B cell (primary cell): ENCODE measurements around the gene EYA4. TPM values are rescaled to one million over a fixed set of nuclear protein-coding genes. Genes with fewer than 3 reads are reported as not detected.

Experiments
- ATAC-seq: fragments of 200-7000 bp; cut with Tn5 transposase; one replicate; pipeline ENCODE4 v1.10.0; 2021; ENCODE audit warnings: low read depth, mild to moderate bottlenecking, moderate number of reproducible peaks, moderate library complexity
- CTCF ChIA-PET: fragments of 350-600 bp; sonication (Branson Sonifier 250); formaldehyde crosslinking; loops from one replicate; lab custom pipeline; 2021; ENCODE audit warnings: antibody characterized with exemption, inconsistent platforms; lab: Charles Lee
- POLR2A ChIA-PET: fragments of 350-600 bp; sonication (Branson Sonifier 250); formaldehyde crosslinking; loops from one replicate; lab custom pipeline; 2021; ENCODE audit warnings: antibody characterized with exemption; lab: Charles Lee
- DNase-seq: peaks from one replicate; pipeline ENCODE4 v3.0.0; 2013
- H2AFZ ChIP-seq: 2 replicates; pipeline ENCODE4 v1.6.1; 2012; ENCODE audit warnings: mild to moderate bottlenecking, low read depth, low read length; ENCODE audit not compliant: insufficient read depth, poor library complexity, severe bottlenecking
- H3K27ac ChIP-seq, 2 donors: 1 replicate in 1 of 2; 2 replicates in 1 of 2; pipeline ENCODE4 v1.5.1; 2012 to 2013; ENCODE audit warnings: low read length in 2 of 2, mild to moderate bottlenecking in 2 of 2, moderate library complexity in 1 of 2
- H3K27me3 ChIP-seq, 4 experiments: fragments of 200-600 bp in 1 of 4; sonication (generic) in 1 of 4; replicated peaks in 1 of 4; 1 replicate in 2 of 4; 2 replicates in 2 of 4; pipeline versions ENCODE4 v1.6.1 to v1.7.0; 2013 to 2016; ENCODE audit warnings: low read length in 3 of 4, mild to moderate bottlenecking in 2 of 4, mixed read lengths in 1 of 4, moderate library complexity in 1 of 4; ENCODE audit not compliant: insufficient read depth in 4 of 4, control insufficient read depth in 3 of 4; ENCODE audit errors: control extremely low read depth in 1 of 4
- H3K36me3 ChIP-seq, 2 experiments: replicated peaks in 1 of 2; 1 replicate in 1 of 2; 2 replicates in 1 of 2; pipeline versions ENCODE4 v1.6.1 to v1.7.1; 2013; ENCODE audit warnings: low read length in 1 of 2; ENCODE audit not compliant: insufficient read depth in 2 of 2, control insufficient read depth in 1 of 2; ENCODE audit errors: control extremely low read depth in 1 of 2, extremely low read depth in 1 of 2
- H3K4me1 ChIP-seq, 2 donors: fragments of 200-600 bp in 1 of 2; sonication (generic) in 1 of 2; 1 replicate in 1 of 2; 2 replicates in 1 of 2; pipeline versions ENCODE4 v1.5.1 to v1.6.1; 2013 to 2017; ENCODE audit warnings: low read length in 2 of 2; ENCODE audit not compliant: control insufficient read depth in 2 of 2, insufficient read depth in 2 of 2
- H3K4me2 ChIP-seq: replicated peaks from 2 replicates; pipeline ENCODE3; 2012; ENCODE audit warnings: mild to moderate bottlenecking, low read depth, low read length; ENCODE audit not compliant: poor library complexity, severe bottlenecking
- H3K4me3 ChIP-seq, 5 experiments: fragments of 200-600 bp in 1 of 5; sonication (generic) in 1 of 5; 1 replicate in 3 of 5; 2 replicates in 2 of 5; pipeline versions ENCODE4 v1.5.1 to v1.7.0; 2011 to 2016; ENCODE audit warnings: low read length in 4 of 5, mild to moderate bottlenecking in 4 of 5, low read depth in 2 of 5, control low read depth in 1 of 5, moderate library complexity in 1 of 5; ENCODE audit not compliant: insufficient read depth in 1 of 5; ENCODE audit errors: control extremely low read depth in 1 of 5, extremely low read depth in 1 of 5
- H3K79me2 ChIP-seq: fragments of 200-600 bp; sonication (generic); one replicate; pipeline ENCODE4 v1.6.0; 2016; ENCODE audit warnings: low read length; ENCODE audit not compliant: control insufficient read depth, insufficient read depth
- H3K9ac ChIP-seq: fragments of 200-600 bp; sonication (generic); 2 replicates; pipeline ENCODE4 v1.6.1; 2017; ENCODE audit warnings: mild to moderate bottlenecking, low read length, moderate library complexity
- H3K9me3 ChIP-seq, 3 donors: one replicate each; pipeline versions ENCODE4 v1.6.1 to v1.7.1; 2013; ENCODE audit warnings: low read length in 2 of 3; ENCODE audit not compliant: control insufficient read depth in 2 of 3, insufficient read depth in 1 of 3; ENCODE audit errors: control extremely low read depth in 1 of 3
- H4K20me1 ChIP-seq: 2 replicates; pipeline ENCODE4 v1.6.0; 2012; ENCODE audit warnings: mild to moderate bottlenecking, low read length; ENCODE audit not compliant: insufficient read depth, control insufficient read depth, poor library complexity, severe bottlenecking
- H3K27ac Mint-ChIP-seq: one replicate; pipeline ENCODE4 v1.8.0; 2021; ENCODE audit warnings: mixed read lengths
- H3K27me3 Mint-ChIP-seq: one replicate; pipeline ENCODE4 v1.8.0; 2021; ENCODE audit warnings: mixed read lengths
- H3K4me1 Mint-ChIP-seq: one replicate; pipeline ENCODE4 v1.8.0; 2021; ENCODE audit warnings: mixed read lengths
- H3K4me3 Mint-ChIP-seq: one replicate; pipeline ENCODE4 v1.8.0; 2021; ENCODE audit warnings: mixed read lengths
- H3K9me3 Mint-ChIP-seq: one replicate; pipeline ENCODE4 v1.8.0; 2022; ENCODE audit warnings: mixed read lengths; ENCODE audit not compliant: insufficient read depth
- EZH2 ChIP-seq: IDR thresholded peaks from 2 replicates; pipeline ENCODE4 v1.6.1; 2012; ENCODE audit warnings: borderline replicate concordance, low read depth, mild to moderate bottlenecking, moderate library complexity, low read length; ENCODE audit not compliant: insufficient read depth, poor library complexity, severe bottlenecking
- WGBS: methylation state at CpG from one replicate; pipeline ENCODE4 v1.1.5; 2013; ENCODE audit warnings: missing lambda C conversion rate; ENCODE audit not compliant: insufficient coverage; 5-methylcytosine and 5-hydroxymethylcytosine counted together
- intact Hi-C: fragments of 100-400 bp; cut with micrococcal nuclease; formaldehyde crosslinking; loops from one replicate; pipeline ENCODE4 v1.10.0; 2022
- polyA plus RNA-seq: library from polyadenylated mRNA; depleted of rRNA; stranded (reverse); fragments of >200 nt; gene quantifications from 2 replicates; pipeline ENCODE4 v1.2.3, GENCODE V29; 2012
- total RNA-seq, 2 donors: library from RNA; stranded (reverse); fragments of 120-200 nt in 1 of 2; gene quantifications; 1 replicate in 1 of 2; 2 replicates in 1 of 2; pipeline versions ENCODE4 v1.2.3 to v1.2.4, GENCODE V29; 2013 to 2022
- TF ChIP-seq, protein P1 (sequence below): fragments of 200-600 bp; IDR thresholded peaks from one replicate; pipeline ENCODE4 v1.8.0; 2022; ENCODE audit warnings: antibody characterized with exemption, mild to moderate bottlenecking

The EYA4 gene
- total and polyA plus RNA-seq, 2 donors (not counting 1 experiment from before 2014, with no cell fraction given): 0.49 TPM; not detected in 1

DNA sequence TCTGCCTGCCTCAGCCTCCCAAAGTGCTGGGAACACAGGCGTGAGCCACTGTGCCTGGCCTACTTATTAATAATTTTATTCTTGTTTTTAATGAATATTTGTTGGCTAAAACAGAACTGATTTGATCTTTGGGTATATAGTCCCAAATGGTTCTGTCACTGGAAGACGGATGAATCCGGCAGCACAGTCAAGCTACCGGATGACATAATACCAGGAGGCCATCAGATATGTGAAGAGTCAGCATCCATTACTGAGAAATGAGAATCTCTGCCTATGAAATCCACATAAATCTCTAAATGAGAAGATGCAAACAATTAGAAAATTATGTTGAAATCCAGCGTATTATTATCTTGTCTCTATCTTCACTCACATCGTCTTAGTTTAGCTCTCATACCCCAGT lies 263.0 kb downstream of the EYA4 start:
- Histone ChIP-seq H3K27me3 (peaks cover 0 to 5% (median 0%) of the 10 kb centered on the region in 4 experiments), H3K27ac (no peak overlapping the region), H3K9ac (no peak overlapping the region), H4K20me1 (no peaks in the 10 kb centered on the region), H3K4me2 (no peak overlapping the region), H3K79me2 (no peaks in the 10 kb centered on the region), H2AFZ (no peak overlapping the region), H3K36me3 (no peaks in the 10 kb centered on the region), H3K4me1 (no peaks in the 10 kb centered on the region), H3K4me3 (no peak overlapping the region), H3K9me3 (no peaks in the 10 kb centered on the region)
- H3K4me1 Mint-ChIP-seq: no peaks in the 10 kb centered on the region
- intact Hi-C loops: no loop called here
- no peak overlapping the region for H3K4me3 Mint-ChIP-seq
- H3K27me3 Mint-ChIP-seq: peaks cover 18% of the 10 kb centered on the region
- H3K27ac Mint-ChIP-seq: no peak overlapping the region
- ATAC-seq (no peak), DNase-seq (no peak)
- ChIA-PET CTCF (no interaction called here), POLR2A (no interaction called here)
- TF ChIP-seq, protein P1, sequence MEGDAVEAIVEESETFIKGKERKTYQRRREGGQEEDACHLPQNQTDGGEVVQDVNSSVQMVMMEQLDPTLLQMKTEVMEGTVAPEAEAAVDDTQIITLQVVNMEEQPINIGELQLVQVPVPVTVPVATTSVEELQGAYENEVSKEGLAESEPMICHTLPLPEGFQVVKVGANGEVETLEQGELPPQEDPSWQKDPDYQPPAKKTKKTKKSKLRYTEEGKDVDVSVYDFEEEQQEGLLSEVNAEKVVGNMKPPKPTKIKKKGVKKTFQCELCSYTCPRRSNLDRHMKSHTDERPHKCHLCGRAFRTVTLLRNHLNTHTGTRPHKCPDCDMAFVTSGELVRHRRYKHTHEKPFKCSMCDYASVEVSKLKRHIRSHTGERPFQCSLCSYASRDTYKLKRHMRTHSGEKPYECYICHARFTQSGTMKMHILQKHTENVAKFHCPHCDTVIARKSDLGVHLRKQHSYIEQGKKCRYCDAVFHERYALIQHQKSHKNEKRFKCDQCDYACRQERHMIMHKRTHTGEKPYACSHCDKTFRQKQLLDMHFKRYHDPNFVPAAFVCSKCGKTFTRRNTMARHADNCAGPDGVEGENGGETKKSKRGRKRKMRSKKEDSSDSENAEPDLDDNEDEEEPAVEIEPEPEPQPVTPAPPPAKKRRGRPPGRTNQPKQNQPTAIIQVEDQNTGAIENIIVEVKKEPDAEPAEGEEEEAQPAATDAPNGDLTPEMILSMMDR: no peak
- no peak for TF ChIP-seq EZH2
- H3K9me3 Mint-ChIP-seq: no peaks in the 10 kb centered on the region
- 92% methylated on average over 2 of the region's 6 CpGs for WGBS

DNA sequence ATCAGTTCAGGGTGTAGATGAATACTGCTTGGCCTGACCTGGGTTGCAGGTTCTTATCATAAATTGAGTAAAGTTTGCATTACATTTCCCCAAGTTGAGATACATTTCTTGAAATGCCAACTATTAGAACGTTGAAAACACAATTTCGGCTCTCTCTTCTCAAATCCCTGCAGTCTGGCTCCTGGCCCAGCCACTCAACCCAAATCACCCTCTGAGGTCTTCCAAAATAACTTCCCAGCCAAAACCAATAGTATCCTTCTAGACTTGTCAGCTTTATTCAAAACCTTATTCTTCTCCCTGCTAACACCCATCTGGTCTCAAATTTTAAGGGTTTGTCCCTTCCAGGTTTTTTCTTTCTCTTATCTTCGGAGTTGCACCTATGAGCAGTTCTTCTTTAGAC lies 263.6 kb downstream of the EYA4 start:
- no peak for ATAC-seq
- Histone ChIP-seq H3K4me3 (no peak overlapping the region), H3K9ac (no peak overlapping the region), H3K9me3 (no peaks in the 10 kb centered on the region), H2AFZ (no peak overlapping the region), H3K36me3 (no peaks in the 10 kb centered on the region), H3K27ac (no peak overlapping the region), H3K4me1 (no peaks in the 10 kb centered on the region), H3K4me2 (no peak overlapping the region), H3K27me3 (peaks cover 0 to 5% (median 0%) of the 10 kb centered on the region in 4 experiments), H4K20me1 (no peaks in the 10 kb centered on the region), H3K79me2 (no peaks in the 10 kb centered on the region)
- DNase-seq: no peak
- intact Hi-C loops: no loop called here
- WGBS: 93% methylated on average over 3 of the region's 3 CpGs
- POLR2A ChIA-PET: no interaction called here
- Mint-ChIP-seq H3K4me1 (no peaks in the 10 kb centered on the region), H3K9me3 (no peaks in the 10 kb centered on the region), H3K4me3 (no peak overlapping the region), H3K27me3 (peaks cover 15% of the 10 kb centered on the region), H3K27ac (no peak overlapping the region)
- TF ChIP-seq, protein P1: no peak
- TF ChIP-seq EZH2: no peak
- CTCF ChIA-PET: no interaction called here
